Measurements from ENCODE around the gene LRCH3. TPM values are rescaled to one million over a fixed set of nuclear protein-coding genes. Genes with fewer than 3 reads are reported as not detected.
"Not testable (repeated sequence)": the region's sequence is repeated elsewhere in the genome, so short reads cannot be mapped to it uniquely, and the experiment has no call there.

The LRCH3 gene
- total RNA-seq, 1 donor from 2014 or later: 154 TPM

DNA sequence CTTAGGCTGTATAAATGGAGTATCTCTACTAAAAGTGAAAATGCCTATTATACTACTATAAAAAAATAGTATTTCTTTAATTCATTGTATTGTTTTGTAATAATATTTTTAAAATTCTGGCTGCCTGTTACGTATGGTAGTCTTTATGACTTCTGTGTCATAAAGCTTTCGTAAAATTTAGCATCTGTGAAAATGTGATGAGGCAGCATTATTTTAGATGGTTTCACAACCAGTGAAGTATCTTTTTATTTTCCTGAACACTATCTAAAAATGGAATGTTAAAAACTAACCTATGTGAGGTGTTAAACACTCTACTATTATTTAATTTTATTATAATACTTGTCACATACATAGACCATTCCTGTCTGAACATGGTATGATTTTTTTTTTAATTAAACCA lies 46.2 kb downstream of the LRCH3 start:
- no peak for DNase-seq

DNA sequence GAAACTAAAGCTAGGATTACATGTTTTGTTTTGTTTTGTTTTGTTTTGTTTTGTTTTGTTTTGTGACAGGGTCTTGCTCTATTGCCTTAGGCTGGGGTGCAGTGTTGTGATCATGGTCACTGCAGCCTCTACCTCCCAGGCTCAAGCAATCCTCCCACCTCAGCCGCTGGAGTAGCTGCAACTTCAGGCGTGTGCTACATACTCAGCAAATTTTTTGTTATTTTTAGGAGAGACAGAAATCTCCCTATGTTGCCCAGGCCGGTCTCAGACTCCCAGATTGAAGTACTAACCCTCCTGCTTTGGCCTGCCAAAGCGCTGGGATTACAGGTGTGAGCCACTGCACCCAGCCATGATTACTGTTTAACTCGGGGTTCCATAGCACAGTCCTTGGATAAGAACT lies 50.7 kb downstream of the LRCH3 start:
- no peak for DNase-seq

DNA sequence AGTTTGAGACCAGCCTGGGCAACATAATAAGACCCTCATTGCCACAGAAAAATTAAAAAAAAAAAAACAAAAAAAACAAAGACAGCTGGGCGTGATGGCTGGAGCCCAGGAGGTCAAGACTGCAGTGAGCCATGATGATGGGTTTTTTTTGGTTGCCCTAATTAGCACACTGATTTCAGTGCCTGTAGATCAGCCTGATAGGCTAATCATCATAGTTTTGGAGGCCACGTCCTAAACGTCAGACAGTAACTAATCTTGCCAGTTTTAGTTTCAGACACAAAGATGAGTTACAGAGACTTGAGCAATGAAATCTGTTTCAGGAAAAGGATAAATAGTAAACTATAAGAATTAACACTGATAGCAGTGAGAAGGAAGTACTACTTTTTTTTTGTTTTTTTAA lies 55.4 kb downstream of the LRCH3 start:
- DNase-seq: no peak

DNA sequence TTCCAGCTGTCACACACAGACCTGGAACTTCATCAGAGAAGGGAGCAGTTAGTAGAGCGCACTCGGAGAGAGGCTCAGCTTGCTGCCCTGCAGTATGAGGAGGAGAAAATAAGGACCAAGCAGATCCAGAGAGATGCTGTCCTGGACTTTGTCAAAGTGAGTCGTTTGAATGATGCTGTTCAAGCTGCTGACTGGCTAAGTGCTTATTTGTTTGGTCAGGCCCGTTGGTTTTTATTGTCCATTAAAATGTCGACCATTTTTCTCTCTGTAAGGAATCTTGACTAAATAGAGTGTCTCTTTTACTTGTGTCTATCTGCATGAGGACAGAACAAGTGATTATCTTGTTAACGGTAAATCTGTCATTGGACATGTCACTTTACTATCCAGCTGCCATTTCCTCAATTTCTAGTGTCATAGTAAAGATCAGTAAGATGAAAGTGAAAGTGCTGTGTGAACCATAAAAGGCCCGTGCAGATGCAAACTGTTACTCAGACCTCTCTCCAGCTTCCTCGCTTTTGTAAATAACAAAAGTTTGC lies 56.9 kb downstream of the LRCH3 start:
- peak; percentile 55 for DNase-seq

DNA sequence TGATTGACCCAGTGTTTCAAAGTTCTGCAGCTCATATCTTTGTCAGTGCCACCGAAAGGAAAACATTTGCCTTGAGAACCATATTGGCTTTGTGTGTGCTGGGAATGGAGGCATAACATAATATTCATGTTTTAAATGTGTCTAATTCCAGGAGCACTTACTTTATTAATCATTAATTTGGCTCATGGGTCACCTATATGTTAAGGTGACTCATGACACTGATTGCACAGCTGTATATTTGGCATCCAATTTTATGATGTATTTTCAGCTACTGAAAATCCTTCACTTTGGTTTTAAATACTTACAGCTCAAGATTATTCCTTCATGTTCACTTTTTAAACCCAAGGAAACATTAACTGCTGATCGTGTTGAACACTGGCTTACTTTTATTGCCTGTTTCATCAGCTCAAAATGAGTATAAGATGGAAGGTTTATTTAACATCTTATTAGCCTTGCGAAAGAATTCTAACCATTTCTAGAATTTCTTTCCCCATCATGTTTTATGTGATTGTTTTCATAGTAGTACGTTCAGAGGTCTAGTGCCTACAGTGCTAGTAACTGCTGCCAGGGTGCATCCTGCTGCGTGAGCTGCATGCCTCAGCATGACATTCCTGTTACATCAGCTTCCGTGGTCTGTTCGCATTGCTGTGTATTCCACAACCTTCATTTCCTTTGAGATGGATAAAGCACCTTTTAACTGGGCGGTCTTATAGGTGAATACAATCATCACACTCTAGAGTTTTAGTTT lies 63.7 kb downstream of the LRCH3 start:
- DNase-seq: peak; percentile 90

DNA sequence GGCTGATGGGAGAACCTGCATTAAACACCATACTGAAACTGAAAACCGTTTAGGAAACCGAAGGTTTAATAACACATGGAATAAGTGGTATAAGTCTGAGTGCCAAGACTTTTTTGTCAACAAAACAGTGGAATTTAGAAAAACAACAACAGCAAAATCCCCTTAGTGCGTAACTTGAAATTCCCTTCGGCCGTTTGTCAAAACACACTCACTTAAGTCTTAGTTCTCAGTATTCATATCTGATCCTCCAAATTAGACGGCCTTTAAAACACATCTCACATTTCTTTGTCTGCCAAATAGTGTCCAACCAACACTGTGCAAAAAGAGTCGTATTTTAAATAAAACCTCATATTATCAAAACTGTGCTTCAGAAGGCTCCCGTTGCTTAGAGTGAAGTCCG lies 64.5 kb downstream of the LRCH3 start:
- no peak for DNase-seq

DNA sequence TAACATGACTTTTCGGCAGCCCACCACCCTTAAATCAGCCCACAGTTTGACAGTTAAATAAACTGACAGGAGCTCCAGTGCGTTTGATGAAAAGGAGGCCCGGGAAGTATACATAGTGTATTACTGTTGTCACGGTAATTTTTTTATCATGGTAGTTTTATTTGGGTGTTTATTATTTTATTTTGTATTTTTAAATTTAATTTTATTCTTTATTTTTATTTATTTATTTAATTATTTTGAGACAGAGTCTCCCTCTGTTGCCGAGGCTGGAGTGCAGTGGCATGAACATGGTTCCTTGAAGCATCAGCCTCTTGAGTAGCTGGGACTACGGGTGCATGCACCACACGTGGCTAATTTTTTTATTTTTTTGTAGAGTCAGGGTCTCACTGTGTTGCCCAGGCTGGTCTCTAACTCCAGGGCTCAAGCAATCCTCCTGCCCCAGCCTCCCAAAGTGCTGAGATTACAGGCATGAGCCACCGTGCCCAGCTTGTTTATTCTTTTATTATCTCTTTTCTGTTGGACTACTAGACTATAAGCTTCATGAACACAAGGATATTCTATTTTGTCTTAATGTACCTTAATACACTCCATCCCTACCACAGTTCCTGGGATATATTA lies 65.3 kb downstream of the LRCH3 start:
- DNase-seq: no peak

DNA sequence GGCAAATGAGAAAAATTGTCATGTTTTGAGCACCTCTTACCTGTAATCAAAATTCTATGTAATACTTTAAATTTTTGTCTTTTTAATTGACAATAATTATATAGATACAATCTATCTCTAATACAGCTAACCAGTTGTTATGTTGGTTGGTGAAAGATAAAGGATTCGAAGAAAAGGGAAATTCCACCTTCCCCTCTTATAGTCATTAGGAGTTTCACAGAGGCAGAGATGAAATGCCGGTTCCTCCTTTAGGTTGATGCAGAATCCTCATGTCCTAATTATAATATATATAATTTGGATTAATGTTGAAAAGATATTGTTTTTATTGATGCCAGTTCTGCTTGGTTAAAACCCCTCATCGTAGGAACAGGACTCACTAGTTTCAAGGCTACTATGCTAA lies 67.1 kb downstream of the LRCH3 start:
- no peak for DNase-seq

- no peak for DNase-seq
These were observed 67.5 kb downstream of the LRCH3 start for GRCh38 chr3:197858598-197858997.

GRCh38 chr3:197866035-197866434 lies 75.0 kb downstream of the LRCH3 start:
- no peak for DNase-seq

DNA sequence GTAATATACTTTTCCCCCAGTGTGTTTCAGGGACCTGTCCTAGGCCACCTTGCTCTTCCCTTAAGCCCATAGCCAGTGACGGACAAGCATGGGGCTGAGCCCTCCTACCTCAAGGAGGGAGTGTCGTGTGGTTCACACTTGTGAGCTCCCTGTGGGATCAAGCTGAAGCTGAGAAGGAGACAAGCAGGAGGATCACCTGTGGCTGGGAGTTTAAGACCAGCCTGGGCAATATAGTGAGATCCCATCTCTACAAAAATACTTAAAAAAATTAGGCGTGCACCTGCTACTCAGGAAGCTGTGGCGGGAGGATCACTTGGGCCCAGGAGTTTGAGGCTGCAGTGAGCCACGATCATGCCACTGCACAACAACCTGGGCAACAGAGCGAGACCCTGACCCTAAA lies 82.3 kb downstream of the LRCH3 start:
- no peak for DNase-seq

GRCh38 chr3:197874064-197874463 lies 83.0 kb downstream of the LRCH3 start:
- no peak for DNase-seq

DNA sequence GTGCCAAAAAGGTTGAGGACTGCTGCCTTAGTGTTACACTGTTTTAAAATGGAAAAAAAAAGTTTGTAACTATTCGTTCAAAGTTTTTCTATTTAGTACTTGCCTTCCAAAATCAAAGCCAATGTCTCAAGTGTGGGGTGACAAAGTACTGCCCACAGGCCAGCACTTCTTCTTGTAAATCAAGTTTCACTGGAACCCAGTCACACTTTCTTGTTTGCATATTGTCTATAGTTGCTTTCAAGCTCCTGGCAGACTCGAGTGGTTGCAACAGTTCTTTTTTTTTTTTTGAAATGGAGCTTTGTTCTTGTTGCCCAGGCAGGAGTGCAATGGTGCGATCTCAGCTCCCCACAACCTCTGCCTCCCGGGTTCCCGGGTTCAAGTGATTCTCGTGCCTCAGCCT lies 83.6 kb downstream of the LRCH3 start:
- DNase-seq: no peak

- no peak for DNase-seq
These were observed 86.8 kb downstream of the LRCH3 start for GRCh38 chr3:197877902-197878301.

DNA sequence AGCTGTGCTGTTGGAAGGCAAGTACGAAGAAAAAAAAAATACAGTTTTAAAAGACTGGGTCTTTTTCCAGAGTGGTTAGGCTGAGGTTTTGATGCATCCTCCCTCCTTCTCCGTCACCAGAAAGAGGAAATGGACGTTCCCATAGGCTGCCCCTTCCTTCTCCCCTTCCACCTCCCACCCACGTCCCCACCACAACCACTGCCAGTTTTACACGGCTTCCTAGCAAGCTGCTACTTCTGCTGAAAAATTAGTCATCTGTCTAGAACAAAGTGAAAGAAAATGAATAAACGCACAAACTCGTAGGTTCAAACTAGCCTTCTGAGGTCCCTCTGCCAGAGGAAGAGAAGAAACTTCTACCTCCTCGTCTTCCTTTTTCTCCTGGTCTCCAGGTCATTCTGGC lies 87.4 kb downstream of the LRCH3 start:
- no peak for DNase-seq

GRCh38 chr3:197880491-197881269 lies 89.6 kb downstream of the LRCH3 start:
- no peak for DNase-seq

DNA sequence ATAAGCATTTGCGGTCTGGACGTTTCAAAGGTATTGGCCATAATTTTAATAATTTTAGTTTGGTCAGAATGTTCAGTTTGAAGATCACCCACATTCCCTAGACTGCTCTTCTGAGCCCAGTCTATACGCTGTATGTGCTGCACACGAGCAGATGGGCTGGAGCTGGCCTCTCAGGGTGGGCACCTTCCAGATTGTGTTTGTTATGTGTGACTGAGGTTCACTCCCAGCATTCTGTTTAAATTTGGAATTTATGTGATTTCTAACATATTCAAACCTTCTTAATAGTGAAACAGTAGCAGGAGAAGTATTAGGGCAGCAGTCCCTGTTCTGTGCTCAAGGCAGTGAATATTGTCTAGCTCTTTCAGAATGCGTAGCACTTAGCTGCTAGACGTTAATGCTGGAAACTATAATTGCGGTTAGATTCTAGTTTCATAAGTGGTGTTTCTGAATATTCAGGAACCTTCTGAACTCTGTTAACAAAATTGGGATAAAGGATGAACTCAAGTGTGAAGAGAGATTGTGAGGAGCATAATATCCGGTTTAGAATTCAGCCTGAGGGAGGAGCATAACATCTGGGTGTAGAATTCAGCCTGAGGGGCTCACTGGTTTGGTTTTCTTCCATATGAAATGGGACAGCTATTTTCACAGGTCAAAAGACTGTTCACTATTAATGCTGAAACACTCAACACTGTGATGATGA lies 90.4 kb downstream of the LRCH3 start:
- DNase-seq: no peak

DNA sequence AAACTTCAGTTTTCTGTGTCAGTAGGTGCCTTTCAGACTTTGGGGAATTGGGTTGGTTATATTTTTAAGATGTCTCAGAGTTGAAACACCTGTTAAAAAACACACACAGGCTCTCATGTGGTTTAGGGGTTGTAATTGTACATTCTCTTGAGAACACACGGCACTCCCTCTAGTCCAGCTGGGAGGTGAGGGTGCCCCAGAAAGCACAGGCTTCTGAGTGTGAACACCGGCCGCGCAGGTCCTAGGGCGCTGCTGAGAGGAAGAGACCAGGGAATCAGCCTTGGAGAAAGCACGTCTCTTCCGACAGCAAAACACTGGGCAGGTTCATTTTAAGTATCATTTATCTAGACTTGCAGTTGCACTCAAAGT lies 90.9 kb downstream of the LRCH3 start:
- DNase-seq: no peak

DNA sequence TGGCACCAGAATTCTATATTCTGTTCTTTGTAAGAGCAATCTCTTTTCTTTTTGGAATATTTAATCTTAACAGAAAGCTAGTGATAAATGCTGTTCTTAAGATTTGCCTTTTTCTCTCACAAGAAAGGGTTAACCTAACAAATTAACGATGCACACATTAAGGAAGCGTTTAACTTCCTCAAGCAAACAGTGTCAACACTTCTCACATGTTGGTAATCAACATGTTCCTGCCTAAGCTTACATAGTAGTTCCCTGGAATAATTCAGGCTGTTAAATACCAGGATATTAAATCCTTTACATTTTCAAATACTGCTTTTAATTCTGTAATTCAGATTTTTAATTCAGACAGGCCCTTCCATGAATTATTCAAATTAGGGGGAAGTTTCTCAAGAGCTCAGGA lies 91.5 kb downstream of the LRCH3 start:
- no peak for DNase-seq

- no peak for DNase-seq
These were observed 92.5 kb downstream of the LRCH3 start for GRCh38 chr3:197883541-197883940.

GRCh38 chr3:197884330-197884729 lies 93.3 kb downstream of the LRCH3 start:
- not testable (repeated sequence) for DNase-seq

DNA sequence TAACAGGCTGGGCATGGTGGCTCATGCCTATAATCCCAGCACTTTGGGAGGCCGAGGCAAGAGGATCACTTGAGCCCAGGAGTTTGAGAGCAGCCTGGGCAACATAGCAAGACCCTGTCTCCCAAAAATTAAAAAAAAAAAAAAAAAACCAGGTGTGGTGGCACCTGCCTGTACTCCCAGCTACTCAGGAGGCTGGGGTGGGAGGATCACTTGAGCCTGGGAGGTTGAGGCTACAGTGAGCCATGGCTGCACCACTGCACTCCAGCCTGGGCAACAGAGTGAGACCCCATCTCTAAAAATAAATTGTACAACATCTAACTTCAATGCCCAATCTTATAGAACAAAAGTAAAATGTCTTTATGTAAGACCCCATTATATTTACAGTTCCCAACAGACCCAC lies 95.0 kb downstream of the LRCH3 start:
- not testable (repeated sequence) for DNase-seq

Measured in dermis blood vessel endothelial cell (primary cell).